HG03469 (cell line): ENCODE data around the gene FRMD6.
"Not testable (repeated sequence)": the region's sequence is repeated elsewhere in the genome, so short reads cannot be mapped to it uniquely, and the experiment has no call there.

Experiments used
- ATAC-seq: cut with Tn5 transposase; IDR thresholded peaks from one replicate; pipeline ENCODE4 v1.9.1; 2021; ENCODE audit warnings: mild to moderate bottlenecking, moderate library complexity, moderate number of reproducible peaks; ENCODE audit not compliant: unreplicated experiment

The FRMD6 gene

DNA sequence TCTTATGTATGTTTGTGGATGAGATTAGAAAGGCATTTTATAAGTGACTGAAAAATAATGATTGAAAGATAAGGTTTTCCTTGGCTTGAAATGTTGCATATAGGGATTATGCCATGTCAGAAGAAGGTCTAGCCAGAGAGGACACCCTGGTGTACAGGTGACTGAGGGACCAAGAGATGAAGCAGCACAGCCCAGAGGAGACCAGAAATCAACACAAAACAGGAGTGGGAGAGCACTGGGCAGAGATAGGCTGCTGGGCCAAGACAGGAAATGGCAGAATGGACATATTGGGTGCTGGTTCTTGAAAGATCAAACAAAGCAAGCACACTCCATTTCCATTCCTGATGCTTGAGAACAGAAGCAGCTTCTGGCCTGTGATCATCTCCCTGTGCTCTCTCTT is 24.4 kb upstream of the FRMD6 start:
- no peak for ATAC-seq

- ATAC-seq: no peak
Measured at GRCh38 chr14:51628238-51628637, 23.5 kb upstream of the FRMD6 start.

DNA sequence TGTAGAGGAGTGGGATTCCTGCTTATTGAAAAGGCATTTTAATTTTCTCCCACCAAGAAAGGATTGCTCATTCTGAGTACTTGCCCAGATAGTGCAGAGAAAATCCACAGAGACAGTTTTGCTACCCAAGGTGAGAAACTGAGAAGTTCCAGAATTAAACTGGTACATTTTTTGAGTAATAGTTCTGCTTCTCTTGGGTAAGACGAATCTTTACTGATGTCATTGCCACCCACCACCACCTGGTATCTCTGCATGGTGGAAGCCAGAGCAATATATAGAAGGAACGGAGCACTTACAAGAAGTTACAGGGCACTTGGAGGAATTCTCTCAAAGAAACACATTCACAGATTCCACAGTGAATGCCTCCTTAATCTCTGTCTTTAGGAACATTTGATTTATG is 20.7 kb upstream of the FRMD6 start:
- no peak for ATAC-seq

GRCh38 chr14:51633298-51633697 is 18.4 kb upstream of the FRMD6 start:
- ATAC-seq: not testable (repeated sequence)

GRCh38 chr14:51636109-51636508 is 15.6 kb upstream of the FRMD6 start:
- no peak for ATAC-seq

- ATAC-seq: no peak
Measured at GRCh38 chr14:51638071-51638944, 13.4 kb upstream of the FRMD6 start.

DNA sequence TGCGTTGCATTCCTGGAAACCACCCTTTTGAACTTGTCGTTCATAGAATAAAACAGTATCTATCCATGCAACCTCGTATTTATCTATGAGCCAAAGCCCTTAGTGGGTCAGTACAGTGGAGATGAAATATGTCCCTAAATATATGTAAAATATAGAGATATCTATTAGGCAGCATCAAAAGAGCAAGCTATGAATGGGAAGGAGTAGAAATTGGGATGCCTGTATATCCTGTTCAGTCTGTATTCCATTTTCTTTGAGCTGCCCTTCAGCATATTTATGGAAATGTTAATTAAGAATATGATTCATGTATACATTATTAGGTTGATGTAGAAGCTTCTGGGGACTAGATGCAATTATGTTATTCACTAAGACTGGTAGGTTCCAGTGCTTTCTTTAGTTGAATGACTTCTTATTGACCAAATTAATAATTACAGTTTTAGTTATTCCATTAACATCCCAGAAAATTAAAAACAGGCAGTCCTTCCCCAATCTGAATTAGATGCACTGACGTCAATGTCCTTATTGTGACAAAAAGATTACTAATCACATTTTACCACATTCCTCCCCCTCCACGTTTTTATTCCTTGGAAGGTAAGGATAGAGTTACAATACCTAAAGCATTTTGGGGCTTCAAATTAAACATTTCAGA is 11.9 kb upstream of the FRMD6 start:
- no peak for ATAC-seq

DNA sequence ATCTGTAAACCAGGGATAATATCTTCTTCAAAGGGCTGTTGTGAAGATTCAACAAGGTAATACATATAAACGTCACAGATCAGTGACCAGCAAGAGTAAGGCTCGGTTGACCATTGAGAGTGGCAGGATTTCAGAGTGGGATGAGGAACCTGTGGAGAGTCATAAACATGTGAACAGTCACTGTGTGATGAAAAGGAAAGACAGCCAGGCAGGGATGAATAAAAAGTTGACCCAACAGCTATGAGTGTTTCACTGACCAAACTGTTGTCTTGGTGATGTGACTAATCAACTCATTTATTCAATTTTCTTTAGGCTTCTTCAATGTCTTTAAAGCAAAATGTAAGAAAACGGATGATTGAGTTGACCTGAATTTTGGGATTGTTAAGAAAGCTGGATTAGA is 8.6 kb upstream of the FRMD6 start:
- ATAC-seq: no peak

GRCh38 chr14:51644217-51644933 is 7.3 kb upstream of the FRMD6 start:
- ATAC-seq: no peak

DNA sequence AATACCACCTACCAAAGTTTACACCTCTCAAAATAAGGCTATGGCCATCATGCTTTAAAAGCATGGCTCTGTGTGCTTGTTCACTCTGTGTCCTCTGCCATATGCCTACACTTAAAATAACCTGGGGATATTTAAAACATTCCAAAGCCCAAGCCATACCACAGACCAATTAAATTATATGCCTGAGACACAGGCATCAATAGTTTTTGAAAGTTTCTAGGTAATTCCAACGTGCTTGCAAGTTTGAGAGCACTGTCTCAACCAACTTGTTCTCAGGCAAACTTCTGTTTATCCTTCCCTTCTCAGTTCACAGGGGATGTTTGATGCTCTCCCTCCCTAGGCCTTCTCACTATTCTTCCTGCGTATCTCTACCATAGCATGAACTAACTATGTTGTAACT is 3.4 kb upstream of the FRMD6 start:
- no peak for ATAC-seq

GRCh38 chr14:51650716-51651387 is 858 bp upstream of the FRMD6 start:
- no peak for ATAC-seq

DNA sequence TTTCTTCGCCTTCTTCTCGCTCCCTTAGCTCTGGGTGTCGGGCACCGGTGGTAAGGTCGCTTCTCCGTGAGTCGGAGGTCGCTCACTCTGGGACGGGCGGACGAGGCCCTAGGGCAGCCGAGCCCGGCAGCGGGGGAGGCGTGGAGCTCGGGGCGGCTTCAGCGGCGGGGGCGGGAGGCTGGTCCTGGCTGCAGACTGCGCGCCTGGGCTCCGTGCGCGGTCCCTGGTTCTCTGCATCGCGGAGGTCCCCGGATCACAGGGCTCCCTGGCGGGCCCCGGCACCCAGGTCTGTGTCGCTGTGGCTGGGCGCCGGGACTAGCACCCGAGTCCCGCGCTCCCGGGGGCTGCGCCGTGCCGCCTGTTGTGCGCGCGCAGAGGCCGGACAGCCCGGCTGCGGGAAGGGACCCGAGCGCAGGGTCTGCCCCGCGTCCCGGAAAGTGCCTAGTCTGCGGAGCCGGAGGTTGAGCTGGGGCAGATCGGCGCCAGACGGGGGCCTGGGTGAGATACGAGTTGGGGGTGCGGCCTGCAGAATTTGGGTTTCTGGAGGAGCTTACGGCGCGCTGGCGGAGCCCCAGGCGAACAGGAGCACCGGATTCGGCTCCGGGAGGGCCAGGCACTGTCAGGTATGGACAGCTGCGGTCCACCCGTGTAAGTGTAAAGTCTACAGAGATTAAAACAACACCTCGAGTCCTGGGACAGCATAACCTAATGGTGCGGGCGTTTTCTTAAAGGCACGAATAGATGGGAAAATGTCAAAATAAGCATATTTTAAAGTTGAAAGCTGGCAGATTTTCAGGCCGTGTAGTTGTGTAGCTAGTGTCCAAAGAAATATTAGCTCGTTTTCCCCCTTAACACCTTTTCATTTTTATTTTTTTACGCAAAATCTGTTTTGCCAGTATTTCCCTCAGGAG is 713 bp downstream of the FRMD6 start:
- peak; percentile 17 for ATAC-seq

DNA sequence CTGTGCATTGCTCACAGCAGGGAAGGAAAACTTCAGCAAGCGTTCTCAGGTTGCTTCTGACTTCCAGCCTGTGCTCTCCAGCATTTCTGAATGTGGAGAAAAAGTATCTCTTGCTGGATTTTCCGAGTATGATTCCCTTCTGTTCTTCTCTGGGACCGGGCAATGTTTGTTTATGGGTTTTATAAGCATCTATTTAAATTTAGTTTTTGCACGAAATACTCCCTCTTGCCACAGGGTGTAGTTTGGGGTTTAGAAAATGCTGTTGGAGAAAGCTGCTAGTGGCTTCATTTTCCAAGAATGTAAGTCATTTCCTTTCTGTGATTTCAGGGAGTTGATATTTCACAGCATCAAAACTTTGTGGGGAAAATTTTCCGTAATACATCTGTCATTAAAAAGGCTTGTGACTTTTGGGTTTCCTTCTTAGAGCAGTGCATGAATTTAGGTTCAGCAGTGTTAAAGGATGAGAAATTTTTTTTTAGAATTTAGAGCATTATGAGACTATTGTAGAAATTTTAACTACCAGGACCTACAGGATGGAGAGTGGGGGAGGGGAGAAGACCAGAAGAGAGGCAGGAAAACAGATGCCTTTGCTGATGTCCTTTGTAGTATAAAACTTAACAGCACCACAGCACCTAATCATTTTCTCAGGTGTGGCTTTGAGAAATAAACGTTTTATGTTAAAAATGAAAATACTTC is 1.5 kb downstream of the FRMD6 start:
- no peak for ATAC-seq

GRCh38 chr14:51653775-51654532 is 2.2 kb downstream of the FRMD6 start:
- ATAC-seq: no peak

- no peak for ATAC-seq
Measured at GRCh38 chr14:51654533-51654845, 2.8 kb downstream of the FRMD6 start.

DNA sequence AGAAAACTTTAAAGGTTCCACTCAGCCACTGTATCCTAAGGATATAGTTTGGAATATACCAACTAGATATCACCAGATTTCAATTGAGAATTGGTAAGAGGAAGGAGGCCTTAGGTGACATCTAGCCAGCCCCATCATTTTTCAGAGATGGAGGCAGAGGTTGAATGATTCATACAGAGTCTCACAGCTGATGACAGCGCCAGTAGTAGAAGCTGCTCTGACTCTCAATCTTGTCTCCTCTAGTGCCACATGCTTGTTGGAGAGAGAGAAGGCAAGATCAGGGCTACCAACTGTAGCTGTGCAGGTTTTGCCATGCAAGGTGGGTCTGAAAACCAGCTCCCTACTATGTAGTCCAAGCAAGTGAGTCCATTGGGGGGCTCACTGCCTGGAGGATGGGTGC is 6.1 kb downstream of the FRMD6 start:
- ATAC-seq: no peak

GRCh38 chr14:51658441-51659173 is 6.9 kb downstream of the FRMD6 start:
- ATAC-seq: no peak

DNA sequence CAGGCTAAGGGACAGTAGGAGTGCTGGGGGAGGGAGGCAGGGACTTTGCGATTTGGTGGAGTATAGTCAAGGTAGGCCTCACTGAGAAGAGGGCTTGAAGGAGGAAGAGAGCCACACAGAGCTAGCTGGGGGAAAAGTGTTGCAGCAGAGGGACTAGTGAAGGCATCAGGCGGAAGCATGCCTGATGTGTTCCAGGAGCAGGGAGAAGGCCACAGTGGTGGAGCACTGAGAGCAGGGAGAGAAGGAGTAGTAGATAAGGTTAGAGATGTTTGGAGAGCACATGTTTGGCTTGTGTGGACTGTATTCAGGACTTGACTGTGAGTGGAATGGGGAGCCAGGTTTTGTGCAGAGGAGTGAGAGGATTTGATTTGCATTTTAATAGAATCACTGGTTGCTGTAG is 9.0 kb downstream of the FRMD6 start:
- ATAC-seq: no peak
